ENCODE results near the gene MRPS11. TPM values are rescaled to one million over a fixed set of nuclear protein-coding genes. Genes with fewer than 3 reads are reported as not detected.

Gene MRPS11
- total RNA-seq, 1 donor, result 17.7 TPM

DNA sequence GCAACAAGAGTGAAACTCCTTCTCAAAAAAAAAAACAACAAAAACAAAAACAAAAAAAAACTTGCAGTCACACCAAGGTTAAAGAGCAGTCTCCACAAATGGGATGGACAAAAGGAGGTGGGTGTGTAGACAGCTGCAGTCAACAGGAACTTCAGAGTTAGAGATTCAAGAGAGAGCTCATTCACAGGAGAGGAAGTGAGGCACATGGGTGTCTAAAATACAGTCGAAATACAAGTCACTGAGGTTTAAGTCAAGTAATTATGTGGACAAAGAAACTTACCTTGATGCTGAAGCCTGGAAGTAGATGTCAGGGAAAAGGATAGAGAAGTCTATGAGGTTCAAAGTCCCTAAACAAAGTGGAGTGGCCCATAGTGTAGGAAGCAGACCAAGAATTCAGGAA is 14.8 kb downstream of the MRPS11 start:
- H3K4me1 ChIP-seq (ENCODE audit: insufficient read depth, low read length), result peaks cover 4% of the 10 kb centered on the region
- no peak overlapping the region for H3K4me3 ChIP-seq (ENCODE audit: insufficient read depth, low read length)
- no peaks in the 10 kb centered on the region for H3K9me3 ChIP-seq (ENCODE audit: low read depth, low read length)
- peaks cover 12% of the 10 kb centered on the region for H3K36me3 ChIP-seq (ENCODE audit: insufficient read depth, low read length)
- no peaks in the 10 kb centered on the region for H3K27me3 ChIP-seq (ENCODE audit: insufficient read depth, low read length)
- no peaks in the 10 kb centered on the region for H4K20me1 ChIP-seq (ENCODE audit: insufficient read depth, low read length)
- H3K27ac ChIP-seq (ENCODE audit: low read depth, low read length), result no peak overlapping the region
- DNase-seq (ENCODE audit: insufficient read length, low spot score, missing footprints), result no peak
- H3K4me2 ChIP-seq (ENCODE audit: insufficient read depth, low read length), result no peak overlapping the region
- no peaks in the 10 kb centered on the region for H3K79me2 ChIP-seq (ENCODE audit: insufficient read depth, low read length)
- TF ChIP-seq, protein P1, sequence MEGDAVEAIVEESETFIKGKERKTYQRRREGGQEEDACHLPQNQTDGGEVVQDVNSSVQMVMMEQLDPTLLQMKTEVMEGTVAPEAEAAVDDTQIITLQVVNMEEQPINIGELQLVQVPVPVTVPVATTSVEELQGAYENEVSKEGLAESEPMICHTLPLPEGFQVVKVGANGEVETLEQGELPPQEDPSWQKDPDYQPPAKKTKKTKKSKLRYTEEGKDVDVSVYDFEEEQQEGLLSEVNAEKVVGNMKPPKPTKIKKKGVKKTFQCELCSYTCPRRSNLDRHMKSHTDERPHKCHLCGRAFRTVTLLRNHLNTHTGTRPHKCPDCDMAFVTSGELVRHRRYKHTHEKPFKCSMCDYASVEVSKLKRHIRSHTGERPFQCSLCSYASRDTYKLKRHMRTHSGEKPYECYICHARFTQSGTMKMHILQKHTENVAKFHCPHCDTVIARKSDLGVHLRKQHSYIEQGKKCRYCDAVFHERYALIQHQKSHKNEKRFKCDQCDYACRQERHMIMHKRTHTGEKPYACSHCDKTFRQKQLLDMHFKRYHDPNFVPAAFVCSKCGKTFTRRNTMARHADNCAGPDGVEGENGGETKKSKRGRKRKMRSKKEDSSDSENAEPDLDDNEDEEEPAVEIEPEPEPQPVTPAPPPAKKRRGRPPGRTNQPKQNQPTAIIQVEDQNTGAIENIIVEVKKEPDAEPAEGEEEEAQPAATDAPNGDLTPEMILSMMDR (IDR thresholded peaks at IDR 0.05; ENCODE audit: extremely low read depth, low read depth, low read length), result no peak
- no peak overlapping the region for H2AFZ ChIP-seq (ENCODE audit: low read length)

DNA sequence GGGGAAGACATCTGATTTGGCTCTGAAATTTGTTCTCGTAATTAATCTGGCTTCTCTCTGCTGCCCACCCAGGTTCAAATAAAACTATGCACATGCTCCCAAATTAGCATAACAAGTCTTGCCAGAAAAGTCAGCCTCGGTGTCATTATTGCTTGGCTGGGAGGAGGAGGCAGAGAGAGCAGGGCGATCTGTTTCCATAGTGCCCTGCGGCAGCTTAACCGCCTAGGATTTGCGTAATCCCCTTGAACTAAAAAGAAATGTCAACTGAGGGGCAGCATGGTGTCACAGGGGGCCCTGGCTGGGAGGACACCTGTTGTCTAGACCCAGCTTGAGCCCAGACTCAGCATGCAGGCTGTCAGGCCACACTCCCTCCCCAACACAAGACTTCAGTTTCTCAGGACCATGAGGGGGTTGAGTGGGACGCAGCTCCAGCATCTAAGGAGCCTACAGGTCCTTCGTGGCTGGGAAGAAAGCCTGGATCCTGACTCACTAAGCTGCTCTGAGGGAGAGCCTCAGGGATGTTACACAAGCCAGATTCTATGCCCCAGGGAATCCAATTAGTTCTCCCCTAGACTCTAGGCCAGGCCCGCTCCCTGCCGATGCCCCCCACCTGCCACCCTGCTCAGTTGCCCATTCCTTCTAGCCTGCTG is 17.3 kb downstream of the MRPS11 start:
- Histone ChIP-seq H3K9me3 (ENCODE audit: low read depth, low read length) (no peaks in the 10 kb centered on the region), H3K36me3 (ENCODE audit: insufficient read depth, low read length) (no peaks in the 10 kb centered on the region), H4K20me1 (ENCODE audit: insufficient read depth, low read length) (no peaks in the 10 kb centered on the region), H3K27ac (ENCODE audit: low read depth, low read length) (no peak overlapping the region), H3K4me3 (ENCODE audit: insufficient read depth, low read length) (peak overlapping the region; percentile 18), H3K79me2 (ENCODE audit: insufficient read depth, low read length) (no peaks in the 10 kb centered on the region), H3K27me3 (ENCODE audit: insufficient read depth, low read length) (no peaks in the 10 kb centered on the region), H3K4me2 (ENCODE audit: insufficient read depth, low read length) (peak overlapping the region; percentile 32), H2AFZ (ENCODE audit: low read length) (no peak overlapping the region), H3K4me1 (ENCODE audit: insufficient read depth, low read length) (peaks cover 8% of the 10 kb centered on the region)
- TF ChIP-seq, protein P1 (IDR thresholded peaks at IDR 0.05; ENCODE audit: extremely low read depth, low read depth, low read length), result no peak
- peak; percentile 89 for DNase-seq (ENCODE audit: insufficient read length, low spot score, missing footprints)

DNA sequence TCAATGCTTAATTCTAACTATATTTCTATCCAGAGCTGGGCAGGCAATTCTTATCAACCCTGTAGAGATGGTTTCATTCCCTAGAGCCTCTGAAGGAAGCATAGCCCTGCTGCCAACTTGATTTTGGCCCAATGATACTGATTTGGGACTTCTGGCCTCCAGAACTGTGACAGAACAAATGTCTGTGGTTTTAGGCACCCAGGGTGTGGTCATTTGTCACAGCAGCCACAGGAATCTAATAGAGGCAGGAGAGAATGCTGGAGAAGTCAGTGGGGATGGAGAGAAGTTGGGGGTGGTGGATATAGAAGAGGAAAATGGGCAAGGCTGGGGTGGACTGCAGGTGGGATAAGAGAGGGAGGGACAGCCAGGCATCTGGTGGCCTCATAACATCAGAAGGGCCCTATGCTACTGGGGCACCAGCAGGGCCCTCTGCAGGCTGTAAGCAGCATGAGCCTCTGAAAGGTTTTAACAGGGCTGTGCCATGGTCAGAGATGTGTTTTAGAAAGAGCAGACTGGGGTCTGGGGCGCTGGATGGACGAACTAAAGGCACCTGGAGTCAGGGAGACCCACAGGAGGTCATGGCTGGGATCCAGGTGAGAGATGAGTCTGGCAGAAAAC is 19.8 kb downstream of the MRPS11 start:
- no peak overlapping the region for H3K4me2 ChIP-seq (ENCODE audit: insufficient read depth, low read length)
- TF ChIP-seq, protein P1 (IDR thresholded peaks at IDR 0.05; ENCODE audit: extremely low read depth, low read depth, low read length), result no peak
- no peak for DNase-seq (ENCODE audit: insufficient read length, low spot score, missing footprints)
- H4K20me1 ChIP-seq (ENCODE audit: insufficient read depth, low read length), result no peaks in the 10 kb centered on the region
- H3K36me3 ChIP-seq (ENCODE audit: insufficient read depth, low read length), result no peaks in the 10 kb centered on the region
- no peak overlapping the region for H2AFZ ChIP-seq (ENCODE audit: low read length)
- no peaks in the 10 kb centered on the region for H3K9me3 ChIP-seq (ENCODE audit: low read depth, low read length)
- H3K4me3 ChIP-seq (ENCODE audit: insufficient read depth, low read length), result no peak overlapping the region
- peaks cover 8% of the 10 kb centered on the region for H3K4me1 ChIP-seq (ENCODE audit: insufficient read depth, low read length)
- no peaks in the 10 kb centered on the region for H3K27me3 ChIP-seq (ENCODE audit: insufficient read depth, low read length)
- H3K79me2 ChIP-seq (ENCODE audit: insufficient read depth, low read length), result no peaks in the 10 kb centered on the region
- no peak overlapping the region for H3K27ac ChIP-seq (ENCODE audit: low read depth, low read length)

DNA sequence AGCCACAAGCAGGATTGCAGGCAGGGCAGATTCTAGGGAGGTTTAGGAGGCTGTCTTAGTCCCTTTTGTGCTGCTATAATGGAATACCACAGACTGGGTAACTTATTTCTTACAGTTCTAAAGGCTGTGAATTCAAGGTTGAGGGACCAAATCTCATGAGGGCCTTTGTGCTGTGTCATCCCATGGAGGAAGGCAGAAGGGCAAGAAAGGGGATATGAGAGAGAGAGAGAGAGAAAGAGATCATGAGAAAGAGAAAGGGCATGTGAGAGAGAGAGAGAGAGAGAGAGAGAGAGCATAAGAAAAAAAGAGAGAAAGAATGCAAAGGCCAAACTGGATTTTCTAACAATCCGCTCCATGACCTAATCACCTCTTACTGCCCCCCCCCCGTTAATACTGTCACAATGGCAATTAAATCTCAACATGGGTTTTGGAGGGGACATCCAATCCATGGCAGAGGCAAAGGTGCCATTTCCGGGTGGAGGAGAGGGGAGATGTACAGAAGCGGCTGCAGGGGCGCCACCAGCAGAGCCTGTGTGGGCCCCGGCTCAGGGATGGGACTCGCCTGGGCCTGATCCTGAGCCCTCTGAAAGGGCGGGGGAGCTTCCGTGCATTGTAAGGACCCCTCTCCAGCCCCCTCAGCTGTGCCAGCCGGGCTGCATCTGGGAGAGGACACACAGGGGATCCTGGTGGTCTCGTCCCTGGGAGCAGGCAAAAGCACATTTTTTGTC is 20.5 kb downstream of the MRPS11 start:
- H3K4me1 ChIP-seq (ENCODE audit: insufficient read depth, low read length), result peaks cover 8% of the 10 kb centered on the region
- TF ChIP-seq, protein P1 (IDR thresholded peaks at IDR 0.05; ENCODE audit: extremely low read depth, low read depth, low read length), result no peak
- no peaks in the 10 kb centered on the region for H3K27me3 ChIP-seq (ENCODE audit: insufficient read depth, low read length)
- H3K4me3 ChIP-seq (ENCODE audit: insufficient read depth, low read length), result no peak overlapping the region
- H3K79me2 ChIP-seq (ENCODE audit: insufficient read depth, low read length), result no peaks in the 10 kb centered on the region
- no peak overlapping the region for H3K4me2 ChIP-seq (ENCODE audit: insufficient read depth, low read length)
- DNase-seq (ENCODE audit: insufficient read length, low spot score, missing footprints), result no peak
- no peak overlapping the region for H2AFZ ChIP-seq (ENCODE audit: low read length)
- H3K27ac ChIP-seq (ENCODE audit: low read depth, low read length), result no peak overlapping the region
- no peaks in the 10 kb centered on the region for H3K36me3 ChIP-seq (ENCODE audit: insufficient read depth, low read length)
- H4K20me1 ChIP-seq (ENCODE audit: insufficient read depth, low read length), result no peaks in the 10 kb centered on the region
- H3K9me3 ChIP-seq (ENCODE audit: low read depth, low read length), result no peaks in the 10 kb centered on the region

All from osteoblast (primary cell).